HG02885 (cell line): ENCODE data around the gene CPNE6.
"Not testable (repeated sequence)": the region's sequence is repeated elsewhere in the genome, so short reads cannot be mapped to it uniquely, and the experiment has no call there.

Experiments used
- ATAC-seq: cut with Tn5 transposase; IDR thresholded peaks from one replicate; pipeline ENCODE4 v1.9.1; 2021; ENCODE audit warnings: mild to moderate bottlenecking; ENCODE audit not compliant: unreplicated experiment, poor library complexity

Gene CPNE6

GRCh38 chr14:24100197-24100981 is 29.0 kb downstream of the CPNE6 start:
- no peak for ATAC-seq

- ATAC-seq: no peak
These were observed 29.7 kb downstream of the CPNE6 start for GRCh38 chr14:24100982-24101494.

GRCh38 chr14:24102357-24103048 is 31.1 kb downstream of the CPNE6 start:
- ATAC-seq: no peak

DNA sequence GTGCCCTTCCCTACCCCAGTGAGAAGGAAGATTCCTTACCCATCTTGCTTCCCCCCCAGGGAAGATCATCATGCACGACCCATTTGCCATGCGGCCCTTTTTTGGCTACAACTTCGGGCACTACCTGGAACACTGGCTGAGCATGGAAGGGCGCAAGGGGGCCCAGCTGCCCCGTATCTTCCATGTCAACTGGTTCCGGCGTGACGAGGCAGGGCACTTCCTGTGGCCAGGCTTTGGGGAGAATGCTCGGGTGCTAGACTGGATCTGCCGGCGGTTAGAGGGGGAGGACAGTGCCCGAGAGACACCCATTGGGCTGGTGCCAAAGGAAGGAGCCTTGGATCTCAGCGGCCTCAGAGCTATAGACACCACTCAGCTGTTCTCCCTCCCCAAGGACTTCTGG is 32.1 kb downstream of the CPNE6 start:
- ATAC-seq: no peak

DNA sequence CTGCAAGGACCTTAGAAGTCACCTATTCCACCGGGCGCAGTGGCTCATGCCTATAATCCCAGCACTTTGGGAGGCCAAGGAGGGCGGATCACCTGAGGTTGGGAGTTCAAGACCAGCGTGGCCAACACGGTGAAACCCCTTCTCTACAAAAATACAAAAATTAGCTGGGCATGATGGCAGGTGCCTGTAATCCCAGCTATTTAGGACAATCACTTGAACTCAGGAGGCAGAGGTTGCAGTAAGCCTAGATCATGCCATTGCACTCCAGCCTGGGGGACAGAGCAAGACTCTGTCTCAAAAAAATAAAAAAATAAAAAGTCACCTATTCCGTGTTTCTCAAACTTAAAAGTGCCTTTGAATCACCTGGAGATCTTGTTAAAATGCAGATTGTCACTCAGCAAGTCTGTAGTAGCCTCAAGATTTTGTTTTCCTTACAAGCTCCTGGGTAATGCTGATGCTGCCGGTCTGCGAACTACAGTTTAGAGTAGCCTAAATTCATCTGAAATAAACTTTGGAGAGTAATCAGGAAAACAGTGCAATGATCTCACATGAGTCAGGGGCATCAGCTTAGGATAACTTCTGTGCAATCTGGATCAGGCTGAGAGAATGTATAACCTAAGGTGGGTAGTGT is 34.4 kb downstream of the CPNE6 start:
- ATAC-seq: not testable (repeated sequence)

DNA sequence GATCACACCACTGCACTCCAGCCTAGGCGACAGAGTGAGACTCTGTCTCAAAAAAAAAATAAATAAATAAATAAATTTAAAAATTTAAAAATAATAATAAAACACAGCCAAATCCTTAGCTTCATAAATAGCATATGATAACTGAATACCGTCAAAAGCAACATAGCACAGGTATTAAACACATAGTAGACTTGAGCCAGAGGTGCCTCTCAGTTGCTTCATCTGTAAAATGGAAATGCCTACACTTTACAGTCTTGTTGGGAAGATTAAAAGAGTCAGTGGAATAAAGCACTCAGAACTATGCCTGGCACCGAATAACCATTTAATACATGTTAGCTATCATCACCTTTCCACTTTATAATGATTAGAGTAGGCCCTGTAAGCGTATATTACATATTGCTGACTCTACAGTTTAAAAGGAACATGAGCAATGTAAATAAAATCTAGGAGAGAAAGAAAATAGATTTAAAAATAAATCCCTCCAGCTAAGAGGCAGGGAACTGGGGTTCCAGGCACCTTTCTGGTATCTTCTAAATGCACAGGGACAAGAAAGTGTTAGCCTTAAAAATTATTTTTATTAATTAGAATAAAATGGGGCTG is 35.4 kb downstream of the CPNE6 start:
- ATAC-seq: no peak

DNA sequence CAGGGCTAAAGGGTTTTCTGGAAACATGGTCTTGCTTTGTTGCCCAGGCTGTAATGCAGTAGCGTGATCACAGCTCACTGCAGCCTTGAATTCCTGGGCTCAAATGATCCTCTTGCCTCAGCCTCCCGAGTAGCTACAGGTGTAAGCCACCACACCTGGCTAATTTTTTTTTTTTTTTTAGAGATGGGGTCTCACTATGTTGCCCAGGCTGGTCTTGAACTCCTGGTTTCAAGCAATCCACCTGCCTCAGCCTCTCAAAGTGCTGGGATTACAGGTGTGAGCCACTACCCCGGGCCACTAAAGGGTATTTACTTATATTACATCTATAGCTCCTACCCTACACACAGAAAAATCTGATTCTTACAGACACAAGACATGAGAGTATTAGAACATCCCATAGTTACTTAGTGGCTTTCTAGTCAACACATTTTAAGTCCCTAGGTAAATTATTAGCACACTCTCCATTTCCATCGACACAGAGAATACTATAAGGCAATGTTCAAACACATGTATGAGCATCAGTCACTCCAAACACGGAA is 37.0 kb downstream of the CPNE6 start:
- no peak for ATAC-seq

- no peak for ATAC-seq
These were observed 38.7 kb downstream of the CPNE6 start for GRCh38 chr14:24110060-24110459.

- no peak for ATAC-seq
These were observed 39.2 kb downstream of the CPNE6 start for GRCh38 chr14:24110523-24110922.

- ATAC-seq: no peak
These were observed 42.0 kb downstream of the CPNE6 start for GRCh38 chr14:24113379-24113800.

DNA sequence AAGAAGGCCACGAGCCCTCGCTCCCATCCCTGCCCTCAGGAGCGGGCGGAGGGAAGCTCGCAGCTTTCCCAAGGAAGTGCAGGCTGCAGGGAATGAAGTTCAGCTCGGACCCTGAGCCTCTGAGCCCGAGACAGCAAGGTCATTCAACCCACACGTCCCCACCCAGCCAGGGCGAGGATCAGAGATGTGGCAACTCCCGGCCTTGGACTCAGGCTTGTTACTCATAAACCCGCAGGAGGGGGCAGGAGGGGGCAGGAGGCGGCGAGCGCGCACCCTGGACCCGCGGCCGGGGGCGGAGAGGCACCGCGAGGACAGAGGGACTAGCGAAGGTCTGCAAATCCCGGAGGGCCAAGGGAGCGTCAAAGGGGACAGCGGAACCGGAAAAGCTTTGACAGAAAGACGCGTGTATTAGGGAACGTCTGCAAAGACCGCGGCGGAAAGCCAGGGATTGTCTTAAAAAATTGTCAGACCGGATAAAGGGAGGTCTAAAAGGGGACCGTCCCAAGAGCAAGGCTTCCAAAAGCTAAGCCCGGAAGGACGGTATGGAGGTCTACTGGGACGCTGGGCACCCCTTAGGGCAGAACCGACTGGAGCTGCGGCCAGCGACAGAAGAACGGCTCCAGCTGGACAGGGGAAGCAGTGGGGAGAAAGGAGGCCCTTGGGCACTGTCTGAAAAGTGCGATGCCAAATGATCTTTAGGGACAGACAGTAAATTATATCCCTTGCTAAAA is 42.6 kb downstream of the CPNE6 start:
- peak; percentile 24 for ATAC-seq

GRCh38 chr14:24114532-24115421 is 43.4 kb downstream of the CPNE6 start, which contains the start of the genes DCAF11 and NRL:
Gene DCAF11, plus strand, starts transcription at chr14:24114777. Its CDS starts 818 bp downstream, at chr14:24115595.
Gene NRL, minus strand, starts transcription at chr14:24114949. Its CDS starts 32,101 bp downstream, at chr14:24082848.
- peak; percentile 86 for ATAC-seq

GRCh38 chr14:24115422-24116127 is 44.2 kb downstream of the CPNE6 start:
- ATAC-seq: no peak

DNA sequence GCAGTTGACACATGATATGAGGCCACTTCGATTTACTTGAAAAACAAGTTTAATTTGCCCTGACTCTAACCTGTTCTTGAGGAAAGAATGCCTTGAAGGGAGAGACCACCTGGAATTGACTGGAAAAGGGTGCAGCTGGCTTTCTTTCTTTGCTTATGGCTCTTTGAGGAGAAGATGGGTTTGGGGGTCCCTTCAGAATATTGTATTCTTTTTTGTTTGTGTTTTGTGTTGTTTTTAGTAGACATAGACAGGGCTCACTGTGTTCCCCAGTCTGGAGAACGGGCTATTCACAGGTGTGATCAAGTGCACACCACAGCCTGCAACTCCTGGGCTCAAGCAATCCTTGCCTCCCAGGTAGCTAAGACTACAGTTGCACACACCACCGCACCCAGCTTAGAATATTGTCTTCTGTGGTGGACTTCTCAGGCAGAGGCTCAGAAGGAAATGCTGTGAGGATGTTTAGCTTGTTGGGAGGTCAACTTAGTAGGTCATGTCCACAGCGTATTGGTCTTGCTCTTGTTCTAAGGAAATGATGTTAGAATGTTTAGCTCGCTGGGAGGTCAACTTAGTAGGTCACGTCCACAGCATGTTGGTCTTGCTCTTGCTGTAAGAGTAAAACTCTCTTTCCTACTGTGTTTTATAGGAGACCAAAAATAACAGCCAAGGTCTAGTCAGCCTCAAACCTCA is 44.9 kb downstream of the CPNE6 start:
- no peak for ATAC-seq

DNA sequence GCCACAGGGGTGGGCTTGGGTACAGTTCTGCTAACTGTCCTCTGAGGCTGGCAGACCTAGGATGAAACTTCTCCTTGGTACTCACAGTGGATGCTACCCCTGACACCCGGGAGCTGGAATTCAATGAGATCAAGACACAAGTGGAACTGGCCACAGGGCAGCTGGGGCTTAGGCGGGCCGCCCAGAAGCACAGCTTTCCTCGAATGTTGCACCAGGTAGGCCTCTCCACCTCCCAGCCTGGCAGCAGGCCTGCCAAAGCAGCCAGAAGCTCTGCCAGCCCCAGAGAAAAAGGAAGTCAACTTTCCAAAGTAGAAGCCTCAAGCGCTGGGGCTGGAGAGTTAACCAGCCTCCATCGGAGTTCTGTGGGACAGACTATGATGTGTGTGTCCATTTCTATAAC is 45.8 kb downstream of the CPNE6 start:
- no peak for ATAC-seq

- ATAC-seq: no peak
These were observed 48.3 kb downstream of the CPNE6 start for GRCh38 chr14:24119691-24120090.

GRCh38 chr14:24121210-24121609 is 49.8 kb downstream of the CPNE6 start:
- ATAC-seq: no peak
